GM19240 (cell line): Measurements from ENCODE around the gene LIPA.

ENCODE experiments used
- DNase-seq: peaks from one replicate; pipeline ENCODE4 v3.0.0; 2011; ENCODE audit warnings: low spot score; ENCODE audit not compliant: insufficient read length

Gene LIPA

GRCh38 chr10:89241026-89241425 lies 10.5 kb downstream of the LIPA start:
- no peak for DNase-seq

GRCh38 chr10:89240519-89240918 lies 11.1 kb downstream of the LIPA start:
- no peak for DNase-seq

- DNase-seq = no peak
These were observed 12.5 kb downstream of the LIPA start for GRCh38 chr10:89238956-89239644.

GRCh38 chr10:89237849-89238248 lies 13.7 kb downstream of the LIPA start:
- no peak for DNase-seq

GRCh38 chr10:89236226-89236797 lies 15.3 kb downstream of the LIPA start:
- DNase-seq = no peak

GRCh38 chr10:89235073-89235798 lies 16.3 kb downstream of the LIPA start:
- DNase-seq = no peak

- no peak for DNase-seq
These were observed 18.5 kb downstream of the LIPA start for GRCh38 chr10:89233033-89233432.

- no peak for DNase-seq
These were observed 22.6 kb downstream of the LIPA start for GRCh38 chr10:89228962-89229361.

GRCh38 chr10:89228146-89228545 lies 23.4 kb downstream of the LIPA start:
- DNase-seq = no peak

GRCh38 chr10:89226891-89227290 lies 24.7 kb downstream of the LIPA start:
- no peak for DNase-seq

GRCh38 chr10:89224739-89225443 lies 26.7 kb downstream of the LIPA start:
- no peak for DNase-seq

- DNase-seq = no peak
These were observed 29.7 kb downstream of the LIPA start for GRCh38 chr10:89221919-89222318.

GRCh38 chr10:89219513-89220218 lies 31.9 kb downstream of the LIPA start:
- no peak for DNase-seq

GRCh38 chr10:89217057-89217990 lies 34.3 kb downstream of the LIPA start:
- no peak for DNase-seq

GRCh38 chr10:89216056-89216455 lies 35.5 kb downstream of the LIPA start:
- DNase-seq = no peak

GRCh38 chr10:89215511-89215910 lies 36.1 kb downstream of the LIPA start:
- no peak for DNase-seq

GRCh38 chr10:89214566-89215165 lies 36.9 kb downstream of the LIPA start:
- no peak for DNase-seq

- no peak for DNase-seq
These were observed 38.3 kb downstream of the LIPA start for GRCh38 chr10:89213191-89213808.

- no peak for DNase-seq
These were observed 40.7 kb downstream of the LIPA start for GRCh38 chr10:89210794-89211425.
